Parathyroid adenoma (tissue), 2 donors: Measurements from ENCODE around the gene NLRP14.

Experiments used
- H2AFZ ChIP-seq: fragments of 300-600 bp; sonication (generic); one replicate; pipeline ENCODE4 v1.7.0; 2017; ENCODE audit warnings: antibody characterized with exemption, mild to moderate bottlenecking
- H3K27ac ChIP-seq: fragments of 300-600 bp; sonication (generic); one replicate; pipeline ENCODE4 v1.7.0; 2017
- H3K27me3 ChIP-seq: fragments of 300-600 bp; sonication (generic); one replicate; pipeline ENCODE4 v1.7.0; 2017; ENCODE audit warnings: low read length; ENCODE audit not compliant: control insufficient read depth, insufficient read depth
- H3K36me3 ChIP-seq: fragments of 300-600 bp; sonication (generic); one replicate; pipeline ENCODE4 v1.7.0; 2017; ENCODE audit warnings: low read length; ENCODE audit not compliant: control insufficient read depth, insufficient read depth
- H3K4me1 ChIP-seq: fragments of 300-600 bp; sonication (generic); one replicate; pipeline ENCODE4 v1.7.0; 2017; ENCODE audit warnings: control low read depth
- H3K4me2 ChIP-seq: fragments of 300-600 bp; sonication (generic); one replicate; pipeline ENCODE4 v1.7.0; 2017; ENCODE audit warnings: low read length
- H3K4me3 ChIP-seq: fragments of 300-600 bp; sonication (generic); one replicate; pipeline ENCODE4 v1.7.0; 2017; ENCODE audit warnings: low read depth, low read length
- H3K79me2 ChIP-seq: fragments of 300-600 bp; sonication (generic); one replicate; pipeline ENCODE4 v1.7.0; 2017; ENCODE audit warnings: control low read depth
- H3K9ac ChIP-seq: fragments of 300-600 bp; sonication (generic); one replicate; pipeline ENCODE4 v1.7.0; 2017; ENCODE audit warnings: mild to moderate bottlenecking
- H3K9me3 ChIP-seq: fragments of 300-600 bp; sonication (generic); one replicate; pipeline ENCODE4 v1.7.0; 2017; ENCODE audit warnings: low read length; ENCODE audit not compliant: control insufficient read depth
- CTCF ChIP-seq: fragments of 300-600 bp; sonication (generic); IDR thresholded peaks from one replicate; pipeline ENCODE4 v1.7.0; 2017; ENCODE audit warnings: antibody characterized with exemption, mild to moderate bottlenecking
- donor health status: primary hyperparathyroidism.

The NLRP14 gene

GRCh38 chr11:7020183-7020917, at the start of gene NLRP14, which contains the start of gene ZNF214:
NLRP14 (plus strand) TSS chr11:7020479; CDS start chr11:7038587, 18,108 bp downstream.
ZNF214 (minus strand) TSS chr11:7020346; CDS start chr11:7002835, 17,511 bp downstream.
- Histone ChIP-seq H3K36me3 (no peaks in the 10 kb centered on the region), H3K27ac (peak within 1 kb of the TSS; percentile 67), H3K27me3 (no peaks in the 10 kb centered on the region), H3K9me3 (no peaks in the 10 kb centered on the region), H3K4me3 (peak within 1 kb of the TSS; percentile 90), H3K4me1 (peaks cover 2% of the 10 kb centered on the region), H3K9ac (no peak within 1 kb of the TSS), H2AFZ (peak within 1 kb of the TSS; percentile 96), H3K79me2 (no peaks in the 10 kb centered on the region), H3K4me2 (peak within 1 kb of the TSS; percentile 89)
- TF ChIP-seq CTCF = no peak

GRCh38 chr11:6979365-6979764, 40.9 kb upstream of the NLRP14 start:
- Histone ChIP-seq H2AFZ (no peak overlapping the region), H3K4me3 (no peak overlapping the region), H3K9me3 (no peaks in the 10 kb centered on the region), H3K36me3 (no peaks in the 10 kb centered on the region), H3K4me2 (no peak overlapping the region), H3K4me1 (no peaks in the 10 kb centered on the region), H3K9ac (no peak overlapping the region), H3K27ac (no peak overlapping the region), H3K27me3 (no peaks in the 10 kb centered on the region), H3K79me2 (no peaks in the 10 kb centered on the region)
- no peak for TF ChIP-seq CTCF

GRCh38 chr11:6986487-6986886, 33.8 kb upstream of the NLRP14 start:
- Histone ChIP-seq H3K4me3 (no peak overlapping the region), H3K9ac (no peak overlapping the region), H3K36me3 (no peaks in the 10 kb centered on the region), H3K9me3 (no peaks in the 10 kb centered on the region), H3K27me3 (no peaks in the 10 kb centered on the region), H3K4me1 (no peaks in the 10 kb centered on the region), H3K79me2 (no peaks in the 10 kb centered on the region), H3K27ac (no peak overlapping the region), H2AFZ (no peak overlapping the region), H3K4me2 (no peak overlapping the region)
- no peak for TF ChIP-seq CTCF

- no peak overlapping the region for H3K4me2 ChIP-seq
- no peak overlapping the region for H3K9ac ChIP-seq
- H3K79me2 ChIP-seq = no peaks in the 10 kb centered on the region
- no peaks in the 10 kb centered on the region for H3K36me3 ChIP-seq
- H3K27ac ChIP-seq = no peak overlapping the region
- no peak overlapping the region for H3K4me3 ChIP-seq
- no peak for TF ChIP-seq CTCF
- H3K9me3 ChIP-seq = no peaks in the 10 kb centered on the region
- H3K4me1 ChIP-seq = no peaks in the 10 kb centered on the region
- H2AFZ ChIP-seq = no peak overlapping the region
- H3K27me3 ChIP-seq = no peaks in the 10 kb centered on the region
Observed at GRCh38 chr11:6988506-6988905, 31.8 kb upstream of the NLRP14 start.

- Histone ChIP-seq H3K27ac (no peak overlapping the region), H3K36me3 (no peaks in the 10 kb centered on the region), H2AFZ (no peak overlapping the region), H3K4me1 (no peaks in the 10 kb centered on the region), H3K9me3 (no peaks in the 10 kb centered on the region), H3K79me2 (no peaks in the 10 kb centered on the region), H3K4me2 (no peak overlapping the region), H3K4me3 (no peak overlapping the region), H3K9ac (no peak overlapping the region), H3K27me3 (no peaks in the 10 kb centered on the region)
- TF ChIP-seq CTCF = no peak
Observed at GRCh38 chr11:6991227-6991626, 29.1 kb upstream of the NLRP14 start.
